Activated T-helper 1 cell treated with anti-CD3 and anti-CD28 coated beads, Interleukin-2, amount 50 U/mL, for 16 hours (primary cell): ENCODE measurements around the gene PROSER3.

Source experiments
- DNase-seq, 2 donors: peaks; one replicate each; pipeline ENCODE4 v3.0.0-alpha.2; 2020; ENCODE audit warnings: low read depth in 1 of 2, low spot score in 1 of 2

Gene PROSER3

DNA sequence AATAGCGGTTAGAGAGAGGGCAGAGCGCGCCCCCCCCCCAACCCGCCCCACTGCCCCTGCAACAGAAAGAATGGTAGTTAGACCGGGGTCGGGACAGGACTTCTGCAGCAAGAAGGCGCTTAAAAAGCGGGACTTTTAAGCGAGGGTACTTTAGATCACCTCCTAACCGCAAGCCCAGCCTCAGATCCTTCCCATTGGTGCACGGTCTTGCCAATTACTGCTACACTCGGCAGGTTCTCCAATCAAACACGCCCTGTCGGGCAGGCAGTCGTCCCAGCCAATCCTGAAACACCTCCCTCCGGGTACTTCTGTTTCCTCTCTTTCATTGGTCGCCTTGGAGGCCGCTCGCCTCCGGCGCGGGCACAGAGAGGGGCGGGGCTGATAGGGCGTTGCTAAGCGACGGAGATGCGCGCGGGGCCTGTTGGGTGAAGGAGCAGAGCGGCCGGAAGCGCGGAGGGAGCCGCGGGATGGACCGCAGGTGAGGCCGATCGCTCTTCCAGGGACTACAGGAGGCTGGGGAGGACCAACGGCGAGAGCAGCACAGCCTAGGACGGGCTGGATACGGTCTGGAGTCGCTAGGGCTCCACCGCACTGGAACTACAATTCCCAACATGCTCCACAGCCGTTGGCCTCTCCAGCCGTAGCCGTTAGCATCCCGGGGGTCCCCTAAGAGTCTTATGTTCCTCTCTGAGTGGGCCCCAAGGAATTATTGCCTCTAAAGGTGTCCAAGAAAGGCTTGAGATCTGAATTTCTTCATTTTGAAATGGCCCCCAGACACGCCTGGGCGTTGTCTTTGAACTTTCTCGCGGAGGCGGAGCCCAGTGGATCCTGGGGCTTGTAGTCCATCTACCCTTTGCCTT, at the start of gene PROSER3:
PROSER3 (plus strand) TSS at position 428 of the 860 bp plus-strand sequence; CDS start at position 468, 40 bp downstream.
- DNase-seq: peak; percentile 95 to 97

DNA sequence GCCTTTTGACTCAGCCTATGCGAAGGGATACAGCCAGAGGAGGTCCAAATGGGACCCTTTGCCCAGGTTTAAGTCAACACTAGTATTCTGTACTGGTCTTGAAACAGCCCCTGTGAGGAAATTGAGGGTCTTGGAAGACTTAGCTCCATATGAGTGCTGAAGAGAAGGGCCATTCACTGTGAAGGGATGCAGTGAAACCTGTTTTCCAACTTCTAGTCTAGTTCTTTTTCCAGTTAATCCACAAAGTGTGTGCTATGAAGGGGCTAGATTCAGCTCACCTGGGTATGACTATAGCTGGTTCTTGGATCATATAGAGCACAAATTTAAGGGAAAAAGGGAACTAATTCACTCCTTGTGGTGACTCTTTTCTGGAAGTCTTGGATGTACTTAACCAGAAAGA, 49.6 kb upstream of the PROSER3 start:
- DNase-seq: no peak

DNA sequence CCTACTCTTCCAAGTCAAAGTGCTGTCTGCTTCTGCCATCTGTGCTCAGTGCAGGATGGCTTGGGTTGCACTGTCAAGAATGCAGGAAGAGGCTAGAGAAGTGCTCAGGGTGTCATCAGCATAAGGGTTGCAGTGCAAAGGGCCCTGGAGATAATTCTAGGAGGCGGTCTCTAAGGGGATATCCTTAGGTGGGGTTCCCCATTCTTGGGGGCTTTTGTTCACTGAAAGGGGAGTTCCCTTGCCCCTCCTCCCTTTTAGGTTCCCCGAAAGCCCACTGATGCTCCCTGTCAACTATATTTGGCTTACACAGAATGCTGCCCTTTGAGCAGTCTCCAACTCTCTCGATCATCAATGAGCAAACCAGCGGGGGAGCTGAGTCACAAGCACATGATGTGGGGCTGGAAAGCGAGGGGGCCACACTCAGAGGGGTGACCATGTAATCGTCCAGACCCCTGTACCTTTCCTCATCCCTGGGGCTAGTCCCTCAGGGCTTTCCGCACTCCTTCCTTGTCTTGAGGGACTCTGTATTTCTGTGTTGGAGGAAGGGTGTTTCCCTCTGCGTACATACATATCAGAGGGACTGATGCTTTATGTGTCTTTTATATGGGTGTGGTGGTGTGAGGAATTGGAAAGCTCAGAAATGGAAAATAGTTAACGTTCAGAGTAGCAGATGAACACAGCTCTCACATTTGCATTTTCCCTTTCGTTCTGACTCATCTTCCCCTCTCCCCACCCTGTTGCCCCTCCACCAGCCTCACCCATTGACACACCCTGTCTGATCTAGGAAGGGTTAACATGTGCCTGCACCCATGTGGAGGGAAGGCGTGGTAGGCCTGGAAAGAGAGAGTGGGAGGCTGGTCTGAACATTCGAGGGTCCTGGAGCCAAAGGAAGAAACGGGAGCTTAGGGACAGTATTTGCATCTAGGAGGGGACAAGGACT, 46.9 kb upstream of the PROSER3 start:
- DNase-seq: peak in 1 of 2 donors; percentile 29

DNA sequence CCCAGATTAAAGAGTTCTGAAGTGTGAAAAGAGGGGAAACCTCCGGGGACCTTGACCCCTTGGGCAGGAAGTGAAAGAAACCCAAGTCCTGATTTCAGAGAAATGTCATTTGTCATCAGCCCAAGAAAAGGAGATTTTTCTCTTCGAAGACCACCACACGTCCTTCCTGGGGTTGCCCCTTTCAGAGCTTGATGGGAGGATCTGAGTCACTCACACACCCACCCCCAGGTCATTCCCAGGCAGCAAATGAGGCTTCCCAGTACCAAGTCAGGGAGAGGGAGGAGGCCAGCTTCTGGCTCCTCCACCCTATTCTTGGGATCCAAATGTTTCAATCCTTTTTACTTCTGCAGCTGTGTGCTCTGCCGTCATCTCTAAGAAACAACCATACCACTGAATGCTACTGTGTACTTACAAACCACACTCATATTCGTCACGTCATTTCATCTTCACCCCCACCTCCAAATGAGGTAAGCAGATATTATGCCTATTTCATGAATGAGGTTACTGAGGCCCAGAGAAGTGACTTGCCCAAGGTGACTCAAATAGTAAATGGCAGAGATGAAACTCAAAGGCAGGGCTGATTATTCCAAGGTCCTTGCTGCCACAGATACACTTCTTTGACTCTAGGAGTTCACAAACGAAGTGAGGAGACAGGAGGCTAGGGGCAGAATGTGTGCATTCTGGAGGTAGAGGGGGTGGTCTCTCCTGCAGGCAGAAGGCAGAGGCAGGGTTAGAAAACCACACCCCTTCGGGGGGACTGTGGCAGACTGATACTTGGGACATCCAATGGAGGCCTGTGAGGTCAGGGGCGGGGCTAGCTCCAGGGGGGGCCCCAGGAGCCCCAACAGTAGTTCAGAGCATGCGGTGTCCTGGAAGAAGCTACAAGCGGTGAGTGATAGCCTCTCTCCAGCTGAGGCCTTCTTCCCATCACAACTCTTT, 45.1 kb upstream of the PROSER3 start:
- DNase-seq: peak in 1 of 2 donors; percentile 28

DNA sequence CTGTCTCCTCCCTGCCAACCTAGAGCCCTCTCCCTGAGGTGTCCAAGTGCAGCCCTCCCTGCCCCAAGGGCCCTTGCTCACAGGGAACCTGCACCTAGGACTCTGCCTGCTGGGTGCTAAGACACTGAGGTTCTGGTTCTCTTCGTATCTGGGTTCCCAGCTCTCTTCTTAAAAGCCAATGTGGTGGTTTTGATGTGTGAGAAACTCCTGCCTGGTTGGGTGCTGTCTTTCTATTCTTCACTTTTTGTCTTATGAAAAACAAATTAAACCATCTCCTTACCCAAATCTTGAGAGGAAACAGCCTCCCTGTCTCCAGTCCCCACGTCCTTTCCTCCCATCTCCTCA, 44.5 kb upstream of the PROSER3 start:
- no peak for DNase-seq

DNA sequence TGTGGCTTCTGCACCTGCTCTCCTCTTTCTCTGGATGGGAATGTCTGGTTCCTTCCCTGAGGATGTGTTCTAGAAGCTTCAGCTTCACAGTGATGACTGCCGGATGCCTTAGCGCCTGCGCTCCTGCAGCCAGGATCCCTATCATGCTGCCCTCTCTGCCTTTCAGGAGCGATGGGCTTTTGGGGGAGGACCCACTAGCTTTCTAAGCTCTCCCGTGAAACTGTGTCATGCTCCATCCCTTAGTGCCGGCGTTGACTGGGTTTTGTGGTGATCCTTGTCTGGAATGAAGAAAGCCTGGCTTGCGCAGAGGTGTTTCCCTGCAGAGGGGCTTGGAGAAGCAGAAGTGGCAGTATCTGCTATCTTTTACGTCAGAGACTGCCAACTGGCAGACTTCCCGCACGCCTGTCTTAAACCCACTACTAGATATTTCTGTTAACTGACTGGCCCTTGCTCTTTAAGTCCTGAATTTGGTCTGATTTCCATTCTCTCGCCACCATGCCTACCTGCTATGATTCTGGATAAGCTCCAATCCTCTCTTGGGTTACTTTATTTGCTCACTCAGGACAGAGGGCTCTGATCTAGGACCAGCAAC, 44.0 kb upstream of the PROSER3 start:
- no peak for DNase-seq

DNA sequence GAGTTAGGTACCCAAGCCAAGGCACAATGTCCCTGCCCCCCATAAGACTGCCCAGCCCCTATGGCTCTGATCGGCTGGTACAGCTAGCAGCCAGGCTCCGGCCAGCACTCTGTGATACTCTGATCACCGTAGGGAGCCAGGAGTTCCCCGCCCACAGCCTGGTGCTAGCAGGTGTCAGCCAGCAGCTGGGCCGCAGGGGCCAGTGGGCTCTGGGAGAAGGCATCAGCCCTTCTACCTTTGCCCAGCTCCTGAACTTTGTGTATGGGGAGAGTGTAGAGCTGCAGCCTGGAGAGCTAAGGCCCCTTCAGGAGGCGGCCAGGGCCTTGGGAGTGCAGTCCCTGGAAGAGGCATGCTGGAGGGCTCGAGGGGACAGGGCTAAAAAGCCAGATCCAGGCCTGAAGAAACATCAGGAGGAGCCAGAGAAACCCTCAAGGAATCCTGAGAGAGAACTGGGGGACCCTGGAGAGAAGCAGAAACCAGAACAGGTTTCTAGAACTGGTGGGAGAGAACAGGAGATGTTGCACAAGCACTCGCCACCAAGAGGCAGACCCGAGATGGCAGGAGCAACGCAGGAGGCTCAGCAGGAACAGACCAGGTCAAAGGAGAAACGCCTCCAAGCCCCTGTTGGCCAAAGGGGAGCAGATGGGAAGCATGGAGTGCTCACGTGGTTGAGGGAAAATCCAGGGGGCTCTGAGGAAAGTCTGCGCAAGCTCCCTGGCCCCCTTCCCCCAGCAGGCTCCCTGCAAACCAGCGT, 43.2 kb upstream of the PROSER3 start:
- DNase-seq: no peak

DNA sequence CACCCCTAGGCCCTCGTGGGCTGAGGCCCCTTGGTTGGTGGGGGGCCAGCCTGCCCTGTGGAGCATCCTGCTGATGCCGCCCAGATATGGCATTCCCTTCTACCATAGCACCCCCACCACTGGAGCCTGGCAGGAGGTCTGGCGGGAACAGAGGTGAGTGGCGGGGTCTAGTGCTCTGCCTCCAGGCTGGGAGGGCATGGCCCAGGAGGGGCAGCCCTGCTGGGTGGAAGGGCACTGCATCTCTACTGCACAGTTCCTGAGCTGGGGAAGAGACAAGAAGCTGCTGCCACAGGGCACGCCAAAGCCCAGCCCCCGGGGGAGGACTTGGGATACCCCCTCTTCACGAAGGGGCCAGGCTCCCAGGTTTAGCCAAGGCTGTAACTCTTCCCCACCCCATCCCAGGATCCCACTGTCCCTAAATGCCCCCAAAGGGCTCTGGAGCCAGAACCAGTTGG, 42.6 kb upstream of the PROSER3 start:
- DNase-seq: no peak

DNA sequence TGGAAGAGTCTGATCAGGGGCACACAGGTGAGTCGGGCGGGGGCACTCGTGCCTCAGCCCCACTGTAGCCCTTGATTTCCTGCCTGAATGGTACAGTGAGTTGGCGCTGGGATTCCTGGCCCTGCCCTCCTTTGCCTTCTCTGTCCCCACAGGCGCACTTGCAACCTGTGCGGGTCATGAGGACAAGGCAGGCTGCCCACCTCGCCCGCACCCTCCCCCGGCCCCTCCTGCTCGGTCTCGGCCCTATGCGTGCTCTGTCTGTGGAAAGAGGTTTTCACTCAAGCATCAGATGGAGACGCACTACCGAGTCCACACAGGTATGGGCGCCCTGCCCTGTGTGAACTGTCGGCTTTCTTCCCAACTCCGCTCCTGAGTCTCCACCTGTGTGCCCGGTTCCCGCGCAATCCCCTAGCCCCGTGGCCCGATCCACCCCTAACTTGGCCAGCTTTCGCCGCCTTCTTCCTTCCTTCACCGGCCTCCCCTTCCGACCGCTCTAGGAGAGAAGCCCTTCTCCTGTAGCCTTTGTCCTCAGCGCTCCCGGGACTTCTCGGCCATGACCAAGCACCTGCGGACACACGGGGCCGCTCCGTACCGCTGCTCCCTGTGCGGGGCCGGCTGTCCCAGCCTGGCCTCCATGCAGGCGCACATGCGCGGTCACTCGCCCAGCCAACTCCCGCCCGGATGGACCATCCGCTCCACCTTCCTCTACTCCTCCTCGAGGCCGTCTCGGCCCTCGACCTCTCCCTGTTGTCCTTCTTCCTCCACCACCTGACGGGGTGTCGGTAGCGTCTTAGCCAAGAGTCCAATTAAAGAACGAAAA, 41.8 kb upstream of the PROSER3 start:
- DNase-seq: no peak

DNA sequence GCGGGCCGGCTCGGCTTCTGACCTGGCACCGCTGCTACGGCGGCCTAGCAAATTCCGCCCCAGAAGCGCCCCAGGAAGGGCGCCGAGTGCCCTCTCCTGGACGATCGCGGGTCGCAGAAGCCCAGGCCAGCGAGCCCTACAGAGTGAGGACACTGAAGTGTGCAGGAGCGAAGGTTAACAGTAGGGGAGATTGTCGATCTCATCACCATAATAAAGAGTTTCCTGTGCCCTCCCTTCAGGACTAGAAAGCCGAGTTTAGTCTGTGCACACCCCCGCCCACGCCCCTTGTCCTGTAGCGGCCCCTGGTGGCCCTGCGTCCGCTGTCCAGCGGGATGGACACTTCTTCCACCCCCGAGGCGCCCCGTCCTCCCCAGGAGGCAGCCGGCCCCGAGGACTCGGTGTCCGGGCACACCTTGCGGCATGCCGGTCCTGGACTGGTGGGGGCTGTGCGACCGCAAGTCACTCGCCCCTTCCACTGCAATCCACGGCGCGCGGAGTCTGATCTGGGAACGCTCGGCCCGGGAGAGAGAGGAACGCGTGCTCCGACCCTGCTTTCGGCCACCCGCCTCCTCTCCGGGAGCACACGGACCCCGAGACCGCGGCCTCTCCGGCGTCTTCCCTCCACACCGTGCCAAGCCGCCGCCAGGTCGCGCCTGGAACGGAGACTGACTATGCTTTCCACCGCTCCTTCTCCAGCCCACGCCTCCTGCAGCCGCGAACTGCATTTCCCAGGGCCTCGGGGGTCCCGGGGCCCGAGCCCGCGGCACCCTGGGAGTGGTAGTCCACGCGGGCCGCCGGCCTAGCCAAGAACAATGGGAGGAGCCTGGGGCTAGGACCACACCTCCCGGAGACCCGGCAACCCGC, 40.9 kb upstream of the PROSER3 start:
- peak; percentile 92 to 95 for DNase-seq

DNA sequence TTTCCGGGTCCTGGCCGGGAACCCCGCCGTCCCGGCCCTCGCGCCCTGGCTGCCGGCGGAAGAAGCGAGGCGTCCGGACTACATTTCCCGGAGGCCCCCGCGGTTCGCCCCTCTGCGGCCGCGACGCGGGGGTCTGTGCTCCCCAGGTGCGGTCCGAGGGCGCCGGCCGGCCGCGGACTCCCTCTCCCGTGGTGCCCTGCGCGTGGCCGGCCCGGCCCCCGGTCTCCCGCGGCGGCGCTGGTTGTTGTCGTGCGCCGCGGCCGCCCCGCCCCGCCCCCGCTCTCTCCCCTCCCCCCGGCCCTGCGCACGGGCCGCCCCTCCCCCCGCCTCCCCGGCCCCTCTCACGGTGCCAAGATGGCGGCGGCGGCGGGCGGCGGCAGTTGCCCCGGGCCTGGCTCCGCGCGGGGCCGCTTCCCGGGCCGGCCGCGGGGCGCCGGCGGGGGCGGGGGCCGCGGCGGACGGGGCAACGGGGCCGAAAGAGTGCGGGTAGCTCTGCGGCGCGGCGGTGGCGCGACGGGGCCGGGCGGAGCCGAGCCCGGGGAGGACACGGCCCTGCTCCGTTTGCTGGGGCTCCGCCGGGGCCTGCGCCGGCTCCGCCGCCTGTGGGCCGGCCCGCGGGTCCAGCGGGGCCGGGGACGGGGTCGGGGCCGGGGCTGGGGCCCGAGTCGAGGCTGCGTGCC, 40.2 kb upstream of the PROSER3 start, which contains the start of gene KMT2B:
KMT2B (plus strand) TSS at position 339 of the 680 bp plus-strand sequence; CDS start at position 355, 16 bp downstream.
- no peak for DNase-seq

DNA sequence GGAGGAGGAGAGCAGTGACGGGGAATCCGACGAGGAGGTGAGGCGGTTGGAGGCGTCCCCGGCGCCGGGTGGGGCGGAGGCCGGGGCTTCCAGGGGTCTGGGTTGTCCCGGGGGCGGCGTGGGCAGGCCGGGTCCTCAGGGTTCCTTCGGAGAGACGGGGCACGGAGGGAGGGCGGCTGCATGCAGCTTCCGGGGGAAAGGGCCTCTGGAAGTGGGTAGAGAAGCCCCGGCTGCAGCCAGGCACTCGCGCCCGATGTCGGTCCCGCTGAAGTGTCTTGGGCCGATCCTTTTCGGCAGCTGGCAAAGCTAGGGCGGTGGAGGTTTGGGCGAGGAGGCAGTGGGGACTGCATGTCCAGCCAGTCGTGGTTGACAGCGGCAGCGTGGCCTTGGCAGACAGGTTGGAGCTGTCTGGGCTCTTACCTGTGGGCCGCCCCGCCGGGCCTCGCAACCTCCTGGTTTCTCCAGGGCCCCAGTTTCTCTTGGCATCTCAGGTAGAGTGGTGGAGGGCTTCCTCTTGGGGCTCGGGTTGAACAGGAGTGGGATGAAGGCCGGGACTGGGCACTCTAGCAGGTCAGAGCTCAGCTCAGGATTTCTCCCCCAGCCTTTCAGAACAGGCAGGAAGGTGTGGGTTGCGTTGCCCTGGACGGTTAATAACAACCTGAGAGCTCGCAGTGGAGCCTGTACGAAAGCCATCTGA, 39.5 kb upstream of the PROSER3 start:
- DNase-seq: peak; percentile 22 to 37

DNA sequence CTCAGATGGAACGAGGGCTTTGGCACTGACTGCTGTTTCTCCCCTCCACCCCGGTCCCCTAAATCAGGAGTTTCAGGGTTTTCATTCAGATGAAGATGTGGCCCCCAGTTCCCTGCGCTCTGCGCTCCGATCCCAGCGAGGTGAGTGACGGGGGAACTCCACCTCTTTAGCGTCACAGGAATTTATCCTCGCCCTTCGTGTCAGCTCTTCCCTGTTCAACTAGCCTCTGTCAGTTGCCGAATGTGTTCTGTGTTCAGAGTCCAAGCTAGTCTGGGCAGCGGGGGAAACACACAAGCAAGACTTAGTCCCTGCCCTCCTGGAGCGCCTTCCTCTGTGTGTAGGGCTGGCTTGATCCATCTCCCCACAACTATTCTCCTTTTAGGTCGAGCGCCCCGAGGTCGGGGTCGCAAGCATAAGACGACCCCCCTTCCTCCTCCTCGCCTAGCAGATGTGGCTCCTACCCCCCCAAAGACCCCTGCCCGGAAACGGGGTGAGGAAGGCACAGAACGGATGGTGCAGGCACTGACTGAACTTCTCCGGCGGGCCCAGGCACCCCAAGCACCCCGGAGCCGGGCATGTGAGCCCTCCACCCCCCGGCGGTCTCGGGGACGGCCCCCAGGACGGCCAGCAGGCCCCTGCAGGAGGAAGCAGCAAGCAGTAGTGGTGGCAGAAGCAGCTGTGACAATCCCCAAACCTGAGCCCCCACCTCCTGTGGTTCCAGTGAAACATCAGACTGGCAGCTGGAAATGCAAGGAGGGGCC, 38.4 kb upstream of the PROSER3 start:
- no peak for DNase-seq

DNA sequence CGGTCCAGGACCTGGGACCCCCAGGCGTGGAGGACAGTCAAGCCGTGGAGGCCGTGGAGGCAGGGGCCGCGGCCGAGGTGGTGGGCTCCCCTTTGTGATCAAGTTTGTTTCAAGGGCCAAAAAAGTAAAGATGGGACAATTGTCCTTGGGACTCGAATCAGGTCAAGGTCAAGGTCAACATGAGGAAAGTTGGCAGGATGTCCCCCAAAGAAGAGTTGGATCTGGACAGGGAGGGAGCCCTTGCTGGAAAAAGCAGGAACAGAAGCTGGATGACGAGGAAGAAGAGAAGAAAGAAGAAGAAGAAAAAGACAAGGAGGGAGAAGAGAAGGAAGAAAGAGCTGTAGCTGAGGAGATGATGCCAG, 37.8 kb upstream of the PROSER3 start:
- DNase-seq: no peak

DNA sequence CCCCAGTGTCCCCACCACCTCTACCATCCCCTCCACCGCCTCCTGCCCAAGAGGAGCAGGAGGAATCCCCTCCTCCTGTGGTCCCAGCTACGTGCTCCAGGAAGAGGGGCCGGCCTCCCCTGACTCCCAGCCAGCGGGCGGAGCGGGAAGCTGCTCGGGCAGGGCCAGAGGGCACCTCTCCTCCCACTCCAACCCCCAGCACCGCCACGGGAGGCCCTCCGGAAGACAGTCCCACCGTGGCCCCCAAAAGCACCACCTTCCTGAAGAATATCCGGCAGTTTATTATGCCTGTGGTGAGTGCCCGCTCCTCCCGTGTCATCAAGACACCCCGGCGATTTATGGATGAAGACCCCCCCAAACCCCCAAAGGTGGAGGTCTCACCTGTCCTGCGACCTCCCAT, 37.3 kb upstream of the PROSER3 start:
- DNase-seq: no peak

DNA sequence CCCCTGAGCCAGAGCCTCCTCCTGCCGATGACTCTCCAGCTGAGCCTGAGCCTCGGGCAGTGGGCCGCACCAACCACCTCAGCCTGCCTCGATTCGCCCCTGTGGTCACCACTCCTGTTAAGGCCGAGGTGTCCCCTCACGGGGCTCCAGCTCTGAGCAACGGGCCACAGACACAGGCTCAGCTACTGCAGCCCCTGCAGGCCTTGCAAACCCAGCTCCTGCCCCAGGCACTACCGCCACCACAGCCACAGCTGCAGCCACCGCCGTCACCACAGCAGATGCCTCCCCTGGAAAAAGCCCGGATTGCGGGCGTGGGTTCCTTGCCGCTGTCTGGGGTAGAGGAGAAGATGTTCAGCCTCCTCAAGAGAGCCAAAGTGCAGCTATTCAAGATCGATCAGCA, 36.6 kb upstream of the PROSER3 start:
- no peak for DNase-seq
